Esophagus muscularis mucosa (tissue), 3 donors: ENCODE measurements around the gene LMNA.

Experiments used
- POLR2A ChIP-seq: fragments of 450-650 bp; IDR thresholded peaks from one replicate; pipeline ENCODE4 v1.6.1; 2017; ENCODE audit warnings: antibody characterized with exemption, moderate library complexity, mild to moderate bottlenecking, low read depth
- TF ChIP-seq, protein P1 (sequence below), 3 experiments: fragments of 200-600 bp in 2 of 3; fragments of 450-650 bp in 1 of 3; sonication (generic) in 2 of 3; IDR thresholded peaks; one replicate each; pipeline ENCODE4 v1.5.1; 2017 to 2019; ENCODE audit warnings: antibody characterized with exemption in 3 of 3, mild to moderate bottlenecking in 2 of 3, moderate library complexity in 1 of 3

DNA sequence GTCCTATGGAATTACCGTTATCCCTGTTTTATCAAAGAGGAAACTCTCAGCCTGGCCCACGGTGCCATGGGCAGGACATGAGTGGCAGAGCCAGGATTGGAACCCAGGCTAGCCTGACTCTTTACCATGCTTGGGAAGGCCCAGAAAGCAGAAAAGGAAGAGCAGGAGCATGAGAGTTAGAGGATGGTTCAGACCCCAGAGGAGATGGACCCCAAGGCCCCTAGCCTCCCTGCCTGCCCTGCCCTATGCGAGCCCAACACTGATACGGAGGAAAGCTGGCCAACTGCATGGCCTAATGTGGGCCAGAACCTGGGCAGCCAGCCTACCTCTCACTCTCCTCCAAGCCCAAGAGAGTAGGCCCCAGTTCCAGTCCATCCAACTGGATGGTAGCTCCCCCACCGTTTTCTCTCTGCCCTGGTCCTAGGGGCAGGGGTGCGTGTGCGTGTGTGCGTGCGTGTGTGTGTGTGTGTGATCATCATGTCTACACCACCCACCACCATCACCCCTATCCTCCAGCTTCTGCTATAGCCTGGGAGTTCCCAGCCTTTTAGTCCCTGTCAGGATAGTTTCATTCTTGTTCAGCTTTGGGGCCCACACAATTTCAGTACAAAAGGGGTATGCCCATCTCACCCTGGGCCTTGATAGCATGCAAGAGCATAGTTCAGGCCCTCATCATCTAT is 16.9 kb upstream of the LMNA start:
- TF ChIP-seq, protein P1, sequence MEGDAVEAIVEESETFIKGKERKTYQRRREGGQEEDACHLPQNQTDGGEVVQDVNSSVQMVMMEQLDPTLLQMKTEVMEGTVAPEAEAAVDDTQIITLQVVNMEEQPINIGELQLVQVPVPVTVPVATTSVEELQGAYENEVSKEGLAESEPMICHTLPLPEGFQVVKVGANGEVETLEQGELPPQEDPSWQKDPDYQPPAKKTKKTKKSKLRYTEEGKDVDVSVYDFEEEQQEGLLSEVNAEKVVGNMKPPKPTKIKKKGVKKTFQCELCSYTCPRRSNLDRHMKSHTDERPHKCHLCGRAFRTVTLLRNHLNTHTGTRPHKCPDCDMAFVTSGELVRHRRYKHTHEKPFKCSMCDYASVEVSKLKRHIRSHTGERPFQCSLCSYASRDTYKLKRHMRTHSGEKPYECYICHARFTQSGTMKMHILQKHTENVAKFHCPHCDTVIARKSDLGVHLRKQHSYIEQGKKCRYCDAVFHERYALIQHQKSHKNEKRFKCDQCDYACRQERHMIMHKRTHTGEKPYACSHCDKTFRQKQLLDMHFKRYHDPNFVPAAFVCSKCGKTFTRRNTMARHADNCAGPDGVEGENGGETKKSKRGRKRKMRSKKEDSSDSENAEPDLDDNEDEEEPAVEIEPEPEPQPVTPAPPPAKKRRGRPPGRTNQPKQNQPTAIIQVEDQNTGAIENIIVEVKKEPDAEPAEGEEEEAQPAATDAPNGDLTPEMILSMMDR (IDR thresholded peaks at IDR 0.05) = no peak
- TF ChIP-seq POLR2A = no peak
